Panc1 (cell line): Measurements from ENCODE around the gene PADI1. TPM values are rescaled to one million over a fixed set of nuclear protein-coding genes. Genes with fewer than 3 reads are reported as not detected.

ENCODE experiments used
- ATAC-seq: fragments of 200-7000 bp; cut with Tn5 transposase; 2 replicates; pipeline ENCODE4 v1.9.1; 2020; ENCODE audit warnings: mild to moderate bottlenecking, moderate library complexity
- BruUV-seq: library from RNA; stranded (reverse); fragments of 400-500 nt; replicated peaks from 2 replicates; lab custom pipeline; 2021; lab: Mats Ljungman, UMichigan
- CTCF ChIA-PET: fragments of 300-600 bp; sonication (Branson Sonifier 250); formaldehyde crosslinking; loops from one replicate; lab custom pipeline; 2022; ENCODE audit warnings: antibody characterized with exemption; lab: Charles Lee
- POLR2A ChIA-PET: fragments of 300-600 bp; sonication (Branson Sonifier 250); formaldehyde crosslinking; loops from one replicate; lab custom pipeline; 2022; ENCODE audit warnings: antibody characterized with exemption; lab: Charles Lee
- DNase-seq: peaks from one replicate; pipeline ENCODE4 v3.0.0-alpha.2; 2010; ENCODE audit warnings: low read depth, low spot score
- H3K27ac ChIP-seq: 2 replicates; pipeline ENCODE4 v1.5.1; 2011; ENCODE audit warnings: mild to moderate bottlenecking, low read length, inconsistent platforms
- H3K27me3 ChIP-seq: fragments of 200-500 bp; sonication (Bioruptor generic); 2 replicates; pipeline ENCODE4 v1.6.0; 2014; ENCODE audit warnings: low read length, inconsistent platforms; ENCODE audit not compliant: control insufficient read depth, insufficient read depth
- H3K36me3 ChIP-seq: fragments of 200-500 bp; sonication (Bioruptor generic); 2 replicates; pipeline ENCODE4 v1.5.1; 2014; ENCODE audit warnings: inconsistent platforms, mild to moderate bottlenecking, low read length, moderate library complexity; ENCODE audit not compliant: control insufficient read depth, insufficient read depth
- H3K4me1 ChIP-seq: 2 replicates; pipeline ENCODE4 v1.5.1; 2011; ENCODE audit warnings: inconsistent platforms, mild to moderate bottlenecking, low read length, moderate library complexity; ENCODE audit not compliant: control insufficient read depth, insufficient read depth
- H3K4me3 ChIP-seq, 2 experiments: 2 replicates each; pipeline ENCODE4 v1.5.1; 2011 to 2012; ENCODE audit warnings: low read depth in 2 of 2, low read length in 2 of 2, mild to moderate bottlenecking in 2 of 2, inconsistent platforms in 1 of 2, moderate library complexity in 1 of 2
- H3K9me3 ChIP-seq: fragments of 200-500 bp; sonication (Bioruptor generic); 2 replicates; pipeline ENCODE4 v1.5.1; 2014; ENCODE audit warnings: low read depth, mild to moderate bottlenecking, inconsistent platforms, low read length, moderate library complexity; ENCODE audit not compliant: control insufficient read depth, insufficient read depth
- CTCF ChIP-seq: fragments of 450-650 bp; IDR thresholded peaks from 2 replicates; pipeline ENCODE4 v1.5.1; 2017; ENCODE audit warnings: mild to moderate bottlenecking
- POLR2AphosphoS5 ChIP-seq: IDR thresholded peaks from 2 replicates; pipeline ENCODE4 v1.6.1; 2012; ENCODE audit warnings: mild to moderate bottlenecking, low read depth, low read length, moderate library complexity
- REST ChIP-seq, 2 experiments: IDR thresholded peaks; 2 replicates each; pipeline ENCODE4 v1.6.1; 2011 to 2012; ENCODE audit warnings: low read depth in 2 of 2, control low read depth in 1 of 2, low read length in 1 of 2, mild to moderate bottlenecking in 1 of 2, moderate library complexity in 1 of 2; ENCODE audit not compliant: insufficient read depth in 1 of 2
- SIN3A ChIP-seq: IDR thresholded peaks from 2 replicates; pipeline ENCODE4 v1.6.1; 2012; ENCODE audit warnings: low read depth, mild to moderate bottlenecking, low read length, moderate library complexity, borderline replicate concordance; ENCODE audit not compliant: insufficient read depth
- TCF7L2 ChIP-seq: IDR thresholded peaks from 2 replicates; pipeline ENCODE4 v1.6.1; 2011; ENCODE audit warnings: mild to moderate bottlenecking, low read depth, low read length, inconsistent platforms
- in situ Hi-C: cut with HindIII; loops from 2 replicates; pipeline ENCODE4 v1.10.0; 2016; ENCODE audit warnings: low sequenced_read_pairs, low pct_unique_long_range_greater_than_20kb
- intact Hi-C: fragments of 100-400 bp; cut with micrococcal nuclease; formaldehyde crosslinking; loops from one replicate; pipeline ENCODE4 v1.10.0; 2022; ENCODE audit not compliant: unreplicated experiment
- total RNA-seq: library from RNA; stranded (reverse); gene quantifications from one replicate; pipeline ENCODE4 v1.2.1, GENCODE V29; 2021; ENCODE audit not compliant: unreplicated experiment

The PADI1 gene
- total RNA-seq, 1 experiment from 2014 or later, result 2.3 TPM

- POLR2A ChIA-PET, result no interaction called here
- Histone ChIP-seq H3K4me3 (no peak overlapping the region), H3K4me1 (peaks cover 24% of the 10 kb centered on the region), H3K36me3 (no peaks in the 10 kb centered on the region), H3K27ac (peak overlapping the region; percentile 64), H3K9me3 (no peaks in the 10 kb centered on the region), H3K27me3 (no peaks in the 10 kb centered on the region)
- TF ChIP-seq REST (IDR thresholded peaks at IDR 0.05; ENCODE audit: insufficient read depth in 1 of 2, low read depth in 2 of 2, low read length in 1 of 2), result no peak
- no peak for TF ChIP-seq SIN3A
- TF ChIP-seq TCF7L2, result no peak
- no peak for TF ChIP-seq CTCF
- no peak for TF ChIP-seq POLR2AphosphoS5
- DNase-seq (no peak), ATAC-seq (peak; percentile 32; the same call in 1 of the 2 replicates)
- intact Hi-C loops (no loop called here), in situ Hi-C loops (no loop called here)
- BruUV-seq, result no TSS peak
- CTCF ChIA-PET, result no interaction called here
Observed at GRCh38 chr1:17163371-17163770, 41.6 kb upstream of the PADI1 start.

GRCh38 chr1:17163789-17164666 lies 40.9 kb upstream of the PADI1 start:
- H3K36me3 ChIP-seq, result no peaks in the 10 kb centered on the region
- ChIA-PET CTCF (no interaction called here), POLR2A (no interaction called here)
- DNase-seq (no peak), ATAC-seq (no peak)
- H3K9me3 ChIP-seq, result no peaks in the 10 kb centered on the region
- intact Hi-C loops, result no loop called here
- in situ Hi-C loops, result no loop called here
- no peak overlapping the region for H3K4me3 ChIP-seq
- no TSS peak for BruUV-seq
- peak overlapping the region; percentile 64 for H3K27ac ChIP-seq
- TF ChIP-seq TCF7L2 (no peak), REST (IDR thresholded peaks at IDR 0.05; ENCODE audit: insufficient read depth in 1 of 2, low read depth in 2 of 2, low read length in 1 of 2) (no peak)
- no peaks in the 10 kb centered on the region for H3K27me3 ChIP-seq
- H3K4me1 ChIP-seq, result peaks cover 31% of the 10 kb centered on the region
